HCT116 (cell line): ENCODE data around the gene TUBA4B. TPM values are rescaled to one million over a fixed set of nuclear protein-coding genes. Genes with fewer than 3 reads are reported as not detected.
"Not testable (repeated sequence)": the region's sequence is repeated elsewhere in the genome, so short reads cannot be mapped to it uniquely, and the experiment has no call there.

ENCODE experiments used
- ATAC-seq: fragments of 200-7000 bp; cut with Tn5 transposase; 2 replicates; pipeline ENCODE4 v1.9.1; 2020; ENCODE audit warnings: mild to moderate bottlenecking, moderate library complexity
- BruUV-seq: library from RNA; stranded (reverse); fragments of 400-500 nt; replicated peaks from 2 replicates; lab custom pipeline; 2021; lab: Mats Ljungman, UMichigan
- CTCF ChIA-PET: fragments of 300-600 bp; sonication (Branson Sonifier 250); formaldehyde crosslinking; loops from one replicate; lab custom pipeline; 2021; ENCODE audit warnings: antibody characterized with exemption; lab: Charles Lee
- POLR2A ChIA-PET: fragments of 300-600, 350-600 bp; sonication (Branson Sonifier 250); formaldehyde crosslinking; loops from one replicate; lab custom pipeline; 2021; ENCODE audit warnings: antibody characterized with exemption; lab: Charles Lee
- RAD21 ChIA-PET, 2 experiments: fragments of 300-600 bp; sonication (Branson Sonifier 250); formaldehyde crosslinking; loops; one replicate each; lab custom pipeline; 2023; ENCODE audit warnings: low total read pairs in 2 of 2; ENCODE audit not compliant: uncharacterized antibody in 2 of 2, unreplicated experiment in 2 of 2, low non-redundant PET in 1 of 2; lab: Charles Lee
- DNase-seq: peaks from one replicate; pipeline ENCODE4 v3.0.0-alpha.2; 2010; ENCODE audit warnings: low read depth, low spot score
- H2AFZ ChIP-seq: fragments of 200-600 bp; shearing (Covaris generic), sonication (generic); 2 replicates; pipeline ENCODE4 v1.6.1; 2017; ENCODE audit warnings: low read depth, mixed run types, mixed read lengths, antibody characterized with exemption, low read length; ENCODE audit not compliant: poor library complexity, severe bottlenecking
- H3K27ac ChIP-seq: 2 replicates; pipeline ENCODE4 v1.5.1; 2012; ENCODE audit warnings: low read depth, low read length
- H3K27me3 ChIP-seq: fragments of 200-600 bp; sonication (generic); 2 replicates; pipeline ENCODE4 v1.6.1; 2016; ENCODE audit warnings: mixed run types, low read length, mixed read lengths; ENCODE audit not compliant: insufficient read depth
- H3K36me3 ChIP-seq, 2 experiments: fragments of 200-500 bp in 1 of 2; fragments of 200-600 bp in 1 of 2; sonication (Bioruptor generic) in 1 of 2; sonication (generic) in 1 of 2; 2 replicates each; pipeline versions ENCODE4 v1.5.1 to v1.6.1; 2014 to 2016; ENCODE audit warnings: low read length in 2 of 2, inconsistent platforms in 1 of 2, mixed read lengths in 1 of 2, mixed run types in 1 of 2; ENCODE audit not compliant: insufficient read depth in 2 of 2, control insufficient read depth in 1 of 2
- H3K4me1 ChIP-seq, 2 experiments: fragments of 200-600 bp in 1 of 2; sonication (generic) in 1 of 2; 2 replicates each; pipeline versions ENCODE4 v1.5.1 to v1.6.1; 2012 to 2017; ENCODE audit warnings: low read length in 2 of 2, inconsistent platforms in 1 of 2, mild to moderate bottlenecking in 1 of 2, mixed read lengths in 1 of 2, mixed run types in 1 of 2, moderate library complexity in 1 of 2; ENCODE audit not compliant: insufficient read depth in 2 of 2, control insufficient read depth in 1 of 2
- H3K4me2 ChIP-seq: fragments of 200-600 bp; sonication (generic); 2 replicates; pipeline ENCODE4 v1.6.1; 2017; ENCODE audit warnings: mixed run types, low read length, mixed read lengths
- H3K4me3 ChIP-seq, 2 experiments: fragments of 200-600 bp in 1 of 2; sonication (generic) in 1 of 2; replicated peaks in 1 of 2; 2 replicates each; pipeline ENCODE4 v1.5.1; 2011 to 2016; ENCODE audit warnings: low read length in 2 of 2, control low read depth in 1 of 2, low read depth in 1 of 2, mild to moderate bottlenecking in 1 of 2, mixed read lengths in 1 of 2, mixed run types in 1 of 2
- H3K79me2 ChIP-seq: fragments of 200-600 bp; sonication (generic); 2 replicates; pipeline ENCODE4 v1.6.1; 2017; ENCODE audit warnings: mild to moderate bottlenecking, mixed run types, low read length, moderate library complexity, mixed read lengths; ENCODE audit not compliant: insufficient read depth
- H3K9ac ChIP-seq: fragments of 200-600 bp; sonication (generic); 2 replicates; pipeline ENCODE4 v1.6.1; 2016; ENCODE audit warnings: low read length, mixed read lengths
- H3K9me2 ChIP-seq: fragments of 200-600 bp; sonication (generic), shearing (Covaris generic); 2 replicates; pipeline ENCODE4 v1.6.1; 2017; ENCODE audit warnings: mixed run types, mild to moderate bottlenecking, moderate library complexity; ENCODE audit not compliant: insufficient read depth
- H3K9me3 ChIP-seq, 2 experiments: fragments of 200-500 bp in 1 of 2; fragments of 200-600 bp in 1 of 2; sonication (Bioruptor generic) in 1 of 2; sonication (generic) in 1 of 2; 2 replicates each; pipeline ENCODE4 v1.6.1; 2014 to 2017; ENCODE audit warnings: low read length in 2 of 2, mixed read lengths in 2 of 2, inconsistent platforms in 1 of 2, low read depth in 1 of 2, mild to moderate bottlenecking in 1 of 2, mixed run types in 1 of 2, moderate library complexity in 1 of 2; ENCODE audit not compliant: control insufficient read depth in 1 of 2, insufficient read depth in 1 of 2
- H4K20me1 ChIP-seq: fragments of 200-600 bp; sonication (generic), shearing (Covaris generic); 2 replicates; pipeline ENCODE4 v1.6.1; 2017; ENCODE audit warnings: mixed run types, mild to moderate bottlenecking, moderate library complexity; ENCODE audit not compliant: insufficient read depth
- ATF3 ChIP-seq: IDR thresholded peaks from 2 replicates; pipeline ENCODE4 v1.6.1; 2012
- CEBPB ChIP-seq: IDR thresholded peaks from 2 replicates; pipeline ENCODE4 v1.6.1; 2012; ENCODE audit warnings: low read depth
- CTCF ChIP-seq, 3 experiments: fragments of 200-600 bp in 1 of 3; sonication (generic) in 1 of 3; IDR thresholded peaks in 2 of 3; conservative IDR thresholded peaks in 1 of 3; 2 replicates each; pipeline ENCODE4 v1.5.1; 2012 to 2017; ENCODE audit warnings: low read depth in 2 of 3, low read length in 2 of 3, antibody characterized with exemption in 1 of 3, borderline replicate concordance in 1 of 3, control low read depth in 1 of 3, mild to moderate bottlenecking in 1 of 3, mixed read lengths in 1 of 3, mixed run types in 1 of 3, moderate library complexity in 1 of 3; ENCODE audit not compliant: insufficient read depth in 1 of 3
- EGR1 ChIP-seq: IDR thresholded peaks from 2 replicates; pipeline ENCODE4 v1.6.1; 2012; ENCODE audit warnings: low read depth
- EZH2 ChIP-seq: fragments of 200-600 bp; sonication (generic); IDR thresholded peaks from 2 replicates; pipeline ENCODE4 v1.6.1; 2017; ENCODE audit warnings: antibody characterized with exemption, mixed run types
- EZH2phosphoT487 ChIP-seq: fragments of 200-600 bp; IDR thresholded peaks from 2 replicates; pipeline ENCODE4 v1.6.1; 2018; ENCODE audit warnings: antibody characterized with exemption, borderline replicate concordance
- FOSL1 ChIP-seq: IDR thresholded peaks from 2 replicates; pipeline ENCODE4 v1.6.1; 2012; ENCODE audit warnings: low read depth
- JUND ChIP-seq: IDR thresholded peaks from 2 replicates; pipeline ENCODE4 v1.6.1; 2012
- MAX ChIP-seq: IDR thresholded peaks from 2 replicates; pipeline ENCODE4 v1.6.1; 2012
- POLR2A ChIP-seq: IDR thresholded peaks from 2 replicates; pipeline ENCODE4 v1.7.0; 2011; ENCODE audit warnings: borderline replicate concordance; ENCODE audit not compliant: insufficient read depth, insufficient read length; ENCODE audit errors: extremely low read depth
- POLR2AphosphoS5 ChIP-seq: IDR thresholded peaks from 2 replicates; pipeline ENCODE4 v1.6.1; 2011; ENCODE audit warnings: mild to moderate bottlenecking, low read depth, low read length, moderate library complexity
- SIN3A ChIP-seq: IDR thresholded peaks from 2 replicates; pipeline ENCODE4 v1.6.1; 2012; ENCODE audit warnings: low read depth
- SRF ChIP-seq: IDR thresholded peaks from 2 replicates; pipeline ENCODE4 v1.6.1; 2012; ENCODE audit warnings: low read depth
- TCF7L2 ChIP-seq: IDR thresholded peaks from 2 replicates; pipeline ENCODE4 v1.7.0; 2011; ENCODE audit warnings: borderline replicate concordance, inconsistent platforms; ENCODE audit not compliant: insufficient read depth, insufficient read length; ENCODE audit errors: extremely low read depth
- YY1 ChIP-seq: IDR thresholded peaks from 2 replicates; pipeline ENCODE4 v1.6.1; 2011; ENCODE audit warnings: low read length, low read depth, moderate library complexity, mild to moderate bottlenecking; ENCODE audit not compliant: insufficient replicate concordance; ENCODE audit errors: extremely low read depth
- ZNF274 ChIP-seq: fragments of 200-500 bp; sonication (Bioruptor generic); IDR thresholded peaks from 2 replicates; pipeline ENCODE4 v1.6.1; 2014; ENCODE audit warnings: mild to moderate bottlenecking, low read depth, low read length, inconsistent platforms
- intact Hi-C: fragments of 100-400 bp; cut with micrococcal nuclease; formaldehyde crosslinking; loops from 2 replicates; pipeline ENCODE4 v1.10.0; 2022
- total RNA-seq: library from RNA; stranded (reverse); gene quantifications from one replicate; pipeline ENCODE4 v1.2.1, GENCODE V29; 2021; ENCODE audit not compliant: unreplicated experiment

TUBA4B gene
- total RNA-seq, 1 experiment from 2014 or later = not detected

- no peak for DNase-seq
- ChIA-PET POLR2A (no interaction called here), CTCF (no interaction called here), RAD21 (no interaction called here)
- Histone ChIP-seq H3K36me3 (no peaks in the 10 kb centered on the region), H3K27ac (no peak within 1 kb of the TSS), H4K20me1 (no peaks in the 10 kb centered on the region), H3K4me2 (peak within 1 kb of the TSS; percentile 62), H3K27me3 (peaks cover 29% of the 10 kb centered on the region; the same call in 1 of the 2 replicates), H3K9me2 (no peaks in the 10 kb centered on the region), H3K9me3 (no peaks in the 10 kb centered on the region; a peak in 1 of 4 replicates), H3K4me1 (peaks cover 0 to 12% of the 10 kb centered on the region in 2 experiments; a peak in 2 of 4 replicates), H3K79me2 (no peaks in the 10 kb centered on the region), H2AFZ (no peak within 1 kb of the TSS), H3K4me3 (peak within 1 kb of the TSS in 1 of 2 experiments; percentile 12; a peak in 1 of 4 replicates), H3K9ac (no peak within 1 kb of the TSS)
- no peak for TF ChIP-seq FOSL1
- no peak for TF ChIP-seq POLR2AphosphoS5
- TF ChIP-seq TCF7L2 = no peak
- no peak for TF ChIP-seq MAX
- TF ChIP-seq SRF = no peak
- no peak for TF ChIP-seq EZH2
- no peak for TF ChIP-seq POLR2A
- TF ChIP-seq YY1 = no peak
- no peak for TF ChIP-seq ATF3
- no peak for TF ChIP-seq CEBPB
- TF ChIP-seq EZH2phosphoT487 = no peak
- no peak for TF ChIP-seq SIN3A
- TF ChIP-seq ZNF274 = no peak
- TF ChIP-seq CTCF (IDR thresholded peaks at IDR 0.05 in 2 of 3, conservative IDR thresholded peaks at IDR 0.05 in 1 of 3; ENCODE audit: borderline replicate concordance in 1 of 3, insufficient read depth in 1 of 3, low read depth in 2 of 3, low read length in 2 of 3) = no peak
- TF ChIP-seq EGR1 = no peak
- TF ChIP-seq JUND = no peak
- BruUV-seq = no TSS peak
- ATAC-seq = no peak
- intact Hi-C loops = loop anchor here (5.0 kb wide), 1 partner anchor 262 kb away; no protein-coding TSS in a partner anchor
These were observed 56.2 kb downstream of the TUBA4B start, which contains the start of gene PTPRN for GRCh38 chr2:219309278-219309677. PTPRN (minus strand) TSS chr2:219309401; CDS start chr2:219309332, 69 bp downstream.

GRCh38 chr2:219312683-219313263, 59.7 kb downstream of the TUBA4B start:
- ATAC-seq, H3K4me3 ChIP-seq, H3K27me3 ChIP-seq, H3K36me3 ChIP-seq, H3K9ac ChIP-seq, POLR2A ChIA-PET, H4K20me1 ChIP-seq, DNase-seq, H3K9me2 ChIP-seq, H3K27ac ChIP-seq, intact Hi-C loops, H3K9me3 ChIP-seq, BruUV-seq, RAD21 ChIA-PET, H3K79me2 ChIP-seq, H2AFZ ChIP-seq, H3K4me2 ChIP-seq: not testable (repeated sequence)
- CTCF ChIA-PET = interaction anchor here (0.8 kb wide), 1 partner anchor 18 kb away, joined by 3 read pairs; no protein-coding TSS in a partner anchor
- peaks cover 0 to 10% of the 10 kb centered on the region in 2 experiments; a peak in 2 of 4 replicates for H3K4me1 ChIP-seq
